IMR-90 (cell line): Measurements from ENCODE around the gene NDUFS3. TPM values are rescaled to one million over a fixed set of nuclear protein-coding genes. Genes with fewer than 3 reads are reported as not detected.

Experiments used
- ATAC-seq: fragments of 200-7000 bp; cut with Tn5 transposase; 2 replicates; pipeline ENCODE4 v1.9.1; 2020; ENCODE audit warnings: low read depth, mild to moderate bottlenecking, moderate library complexity
- BruUV-seq: library from RNA; stranded (reverse); fragments of 400-500 nt; replicated peaks from 2 replicates; lab custom pipeline; 2021; lab: Mats Ljungman, UMichigan
- CTCF ChIA-PET: fragments of 300-600 bp; formaldehyde crosslinking; extraction: SDS; loops from one replicate; lab custom pipeline; 2021; ENCODE audit warnings: antibody characterized with exemption; lab: Yijun Ruan, JAX
- POLR2A ChIA-PET: fragments of 300-600 bp; sonication (Branson Sonifier 250); formaldehyde crosslinking; loops from one replicate; lab custom pipeline; 2022; ENCODE audit warnings: antibody characterized with exemption; ENCODE audit not compliant: unreplicated experiment; lab: Charles Lee
- DNase-seq: peaks from one replicate; pipeline ENCODE4 v3.0.0; 2013
- H2AFZ ChIP-seq: replicated peaks from 2 replicates; pipeline ENCODE3; 2013; ENCODE audit warnings: low read length, mild to moderate bottlenecking; ENCODE audit not compliant: poor library complexity
- H2AK5ac ChIP-seq: 2 replicates; pipeline ENCODE4 v1.6.1; 2013; ENCODE audit warnings: low read depth, low read length, inconsistent platforms
- H2AK9ac ChIP-seq: replicated peaks from 2 replicates; pipeline ENCODE3; 2013; ENCODE audit warnings: mild to moderate bottlenecking, low read depth, low read length, moderate library complexity; ENCODE audit not compliant: poor library complexity
- H2BK120ac ChIP-seq: 2 replicates; pipeline ENCODE4 v1.6.1; 2013; ENCODE audit warnings: low read depth, low read length, inconsistent platforms
- H2BK15ac ChIP-seq: 3 replicates; pipeline ENCODE4 v1.6.1; 2013; ENCODE audit warnings: low read depth, low read length, inconsistent platforms
- H2BK20ac ChIP-seq: 2 replicates; pipeline ENCODE4 v1.6.1; 2013; ENCODE audit warnings: low read depth, mild to moderate bottlenecking, inconsistent platforms, low read length, moderate library complexity
- H2BK5ac ChIP-seq: 2 replicates; pipeline ENCODE4 v1.6.1; 2013; ENCODE audit warnings: mild to moderate bottlenecking, low read depth, low read length, inconsistent platforms; ENCODE audit not compliant: poor library complexity, severe bottlenecking
- H3K14ac ChIP-seq: replicated peaks from 2 replicates; pipeline ENCODE4 v1.6.1; 2013; ENCODE audit warnings: low read depth, low read length, inconsistent platforms
- H3K18ac ChIP-seq: 2 replicates; pipeline ENCODE4 v1.6.1; 2013; ENCODE audit warnings: low read depth, low read length, control low read depth
- H3K23ac ChIP-seq: 2 replicates; pipeline ENCODE4 v1.6.1; 2013; ENCODE audit warnings: low read depth, low read length, inconsistent platforms
- H3K27ac ChIP-seq: 2 replicates; pipeline ENCODE4 v1.5.1; 2013; ENCODE audit warnings: mild to moderate bottlenecking, control low read depth, low read length; ENCODE audit not compliant: insufficient read depth
- H3K27me3 ChIP-seq: 2 replicates; pipeline ENCODE4 v1.6.1; 2013; ENCODE audit warnings: low read length; ENCODE audit not compliant: control insufficient read depth, insufficient read depth
- H3K36me3 ChIP-seq: 2 replicates; pipeline ENCODE4 v1.6.1; 2013; ENCODE audit warnings: low read length, mixed read lengths; ENCODE audit not compliant: control insufficient read depth, insufficient read depth
- H3K4ac ChIP-seq: 2 replicates; pipeline ENCODE4 v1.6.1; 2013; ENCODE audit warnings: low read depth, low read length, inconsistent platforms
- H3K4me1 ChIP-seq: 2 replicates; pipeline ENCODE4 v1.6.1; 2013; ENCODE audit warnings: low read length, mixed read lengths; ENCODE audit not compliant: control insufficient read depth, insufficient read depth
- H3K4me2 ChIP-seq: 2 replicates; pipeline ENCODE4 v1.6.1; 2013; ENCODE audit warnings: low read depth, mild to moderate bottlenecking, control low read depth, low read length, moderate library complexity
- H3K4me3 ChIP-seq: 2 replicates; pipeline ENCODE4 v1.5.1; 2013; ENCODE audit warnings: low read depth, mild to moderate bottlenecking, control low read depth, low read length, moderate library complexity; ENCODE audit not compliant: insufficient read depth
- H3K56ac ChIP-seq: 2 replicates; pipeline ENCODE4 v1.6.1; 2013; ENCODE audit warnings: low read length, inconsistent platforms; ENCODE audit not compliant: insufficient read depth; ENCODE audit errors: extremely low read depth
- H3K79me1 ChIP-seq, 2 experiments: 2 replicates each; pipeline ENCODE4 v1.6.1; 2013; ENCODE audit warnings: low read length in 2 of 2, inconsistent platforms in 1 of 2, low read depth in 1 of 2
- H3K9ac ChIP-seq: 2 replicates; pipeline ENCODE4 v1.6.1; 2013; ENCODE audit warnings: low read depth, low read length, control low read depth
- H3K9me1 ChIP-seq: 2 replicates; pipeline ENCODE4 v1.6.1; 2013; ENCODE audit warnings: low read length, inconsistent platforms; ENCODE audit not compliant: insufficient read depth
- H3K9me3 ChIP-seq: 2 replicates; pipeline ENCODE4 v1.6.1; 2013; ENCODE audit warnings: low read length; ENCODE audit not compliant: control insufficient read depth, insufficient read depth
- H4K20me1 ChIP-seq: 2 replicates; pipeline ENCODE4 v1.6.1; 2013; ENCODE audit warnings: low read length, inconsistent platforms; ENCODE audit not compliant: insufficient read depth
- H4K5ac ChIP-seq: 2 replicates; pipeline ENCODE4 v1.6.1; 2013; ENCODE audit warnings: mild to moderate bottlenecking, low read depth, low read length, control low read depth
- H4K8ac ChIP-seq, 2 experiments: 2 replicates each; pipeline ENCODE4 v1.6.1; 2013; ENCODE audit warnings: low read depth in 2 of 2, low read length in 2 of 2, control low read depth in 1 of 2, inconsistent platforms in 1 of 2
- H4K91ac ChIP-seq: 2 replicates; pipeline ENCODE4 v1.6.1; 2013; ENCODE audit warnings: low read depth, low read length, inconsistent platforms; ENCODE audit not compliant: insufficient read depth
- BHLHE40 ChIP-seq: fragments of 150-350 bp; IDR thresholded peaks from 2 replicates; pipeline ENCODE4 v1.6.1; 2016; ENCODE audit warnings: mild to moderate bottlenecking, low read depth, low read length
- CTCF ChIP-seq: conservative IDR thresholded peaks from 2 replicates; pipeline ENCODE4 v1.5.1; 2012; ENCODE audit warnings: mild to moderate bottlenecking, low read depth, low read length, improper control_type of control experiment
- ELK1 ChIP-seq: fragments of 150-350 bp; IDR thresholded peaks from 2 replicates; pipeline ENCODE4 v1.6.1; 2016; ENCODE audit warnings: low read depth, mild to moderate bottlenecking, low read length, moderate library complexity, borderline replicate concordance
- FOS ChIP-seq: fragments of 150-350 bp; IDR thresholded peaks from 2 replicates; pipeline ENCODE4 v1.6.1; 2016; ENCODE audit warnings: low read depth, low read length
- MXI1 ChIP-seq: IDR thresholded peaks from 2 replicates; pipeline ENCODE4 v1.6.1; 2012; ENCODE audit warnings: low read depth, mild to moderate bottlenecking, low read length, moderate library complexity, borderline replicate concordance
- POLR2A ChIP-seq: IDR thresholded peaks from 2 replicates; pipeline ENCODE4 v1.6.1; 2012; ENCODE audit warnings: mild to moderate bottlenecking, low read depth, low read length
- RAD21 ChIP-seq: IDR thresholded peaks from 2 replicates; pipeline ENCODE4 v1.6.1; 2012; ENCODE audit warnings: low read length, improper control_type of control experiment
- RCOR1 ChIP-seq: IDR thresholded peaks from 2 replicates; pipeline ENCODE4 v1.6.1; 2012; ENCODE audit warnings: mild to moderate bottlenecking, low read length, improper control_type of control experiment; ENCODE audit not compliant: insufficient replicate concordance
- SMC3 ChIP-seq: fragments of 150-350 bp; IDR thresholded peaks from 2 replicates; pipeline ENCODE4 v1.6.1; 2016; ENCODE audit warnings: low read depth, mild to moderate bottlenecking, antibody characterized with exemption, low read length, moderate library complexity
- WGBS, 2 experiments: methylation state at CpG; one replicate each; pipeline versions ENCODE4 v1.1.5 to v1.1.7; 2013; ENCODE audit warnings: missing lambda C conversion rate in 2 of 2; ENCODE audit not compliant: insufficient read length in 1 of 2; ENCODE audit errors: extremely low coverage in 2 of 2; 5-methylcytosine and 5-hydroxymethylcytosine counted together
- dilution Hi-C: fragments of 300-500 bp; cut with HindIII; formaldehyde crosslinking; loops from one replicate; pipeline ENCODE4 v1.14.3; 2018; ENCODE audit warnings: low sequenced_read_pairs; ENCODE audit not compliant: unreplicated experiment
- in situ Hi-C: fragments of 300-500 bp; cut with MboI; formaldehyde crosslinking; loops from 3 replicates; pipeline ENCODE4 v1.14.3; 2019; ENCODE audit warnings: low sequenced_read_pairs, inconsistent platforms, mixed read lengths
- intact Hi-C: fragments of 100-400 bp; cut with micrococcal nuclease; formaldehyde crosslinking; loops from 2 replicates; pipeline ENCODE4 v1.10.0; 2022
- polyA plus RNA-seq, 3 experiments: library from polyadenylated mRNA; depleted of rRNA; stranded (reverse); fragments of >200 nt; gene quantifications; 2 replicates each; pipeline ENCODE4 v1.2.3, GENCODE V29; 2012; ENCODE audit warnings: low replicate concordance in 1 of 3
- total RNA-seq: library from RNA; depleted of rRNA; stranded (reverse); fragments of >200 nt; gene quantifications from 2 replicates; pipeline ENCODE4 v1.2.3, GENCODE V29; 2012

Gene NDUFS3
- total and polyA plus RNA-seq, 2 of the 4 experiments (the other 2 are of a cell fraction) = 77.1 to 108 TPM

GRCh38 chr11:47545298-47545697, 33.6 kb upstream of the NDUFS3 start:
- no peaks in the 10 kb centered on the region for H3K9me3 ChIP-seq
- ChIA-PET POLR2A (interaction anchor here (0.6 kb wide), 1 partner anchor 55 kb away, joined by 8 read pairs; no protein-coding TSS in a partner anchor), CTCF (no interaction called here)
- H3K27me3 ChIP-seq = no peaks in the 10 kb centered on the region
- no peak overlapping the region for H3K4ac ChIP-seq
- H4K20me1 ChIP-seq = peaks cover 96% of the 10 kb centered on the region
- no peak overlapping the region for H3K4me3 ChIP-seq
- no peak overlapping the region for H4K91ac ChIP-seq
- no peak overlapping the region for H2BK120ac ChIP-seq
- no peak overlapping the region for H2BK15ac ChIP-seq
- no peak overlapping the region for H2AK9ac ChIP-seq
- no peak overlapping the region for H3K27ac ChIP-seq
- ATAC-seq = no peak
- no peak overlapping the region for H2BK20ac ChIP-seq
- no peak overlapping the region for H4K8ac ChIP-seq
- no peak overlapping the region for H3K14ac ChIP-seq
- H3K4me1 ChIP-seq = peaks cover 5% of the 10 kb centered on the region
- 100% methylated on average over 1 of the region's 6 CpGs; no CpG with 5 or more reads in 1 of the 2 experiments for WGBS, 2 experiments
- H3K9me1 ChIP-seq = peaks cover 7% of the 10 kb centered on the region; the same call in 1 of the 2 replicates
- H2AK5ac ChIP-seq = no peak overlapping the region
- no peak overlapping the region for H3K4me2 ChIP-seq
- H3K23ac ChIP-seq = no peak overlapping the region
- H3K56ac ChIP-seq = no peak overlapping the region
- H2AFZ ChIP-seq = no peak overlapping the region
- in situ Hi-C loops = no loop called here
- no peak overlapping the region for H3K9ac ChIP-seq
- no peak overlapping the region for H4K5ac ChIP-seq
- H3K79me1 ChIP-seq = peaks cover 3 to 50% of the 10 kb centered on the region in 2 experiments
- no peak overlapping the region for H3K18ac ChIP-seq
- no peak overlapping the region for H2BK5ac ChIP-seq
- BruUV-seq = no TSS peak
- intact Hi-C loops = no loop called here
- TF ChIP-seq RAD21 = no peak
- TF ChIP-seq ELK1 = no peak
- TF ChIP-seq MXI1 = no peak
- no peak for TF ChIP-seq RCOR1
- TF ChIP-seq CTCF = no peak
- TF ChIP-seq SMC3 = no peak
- no peak for TF ChIP-seq POLR2A
- TF ChIP-seq BHLHE40 = no peak
- TF ChIP-seq FOS = no peak
- dilution Hi-C loops = no loop called here
- no peak for DNase-seq
- no peaks in the 10 kb centered on the region for H3K36me3 ChIP-seq
